ENCODE results near the gene DOLPP1. TPM values are rescaled to one million over a fixed set of nuclear protein-coding genes. Genes with fewer than 3 reads are reported as not detected.

The DOLPP1 gene
- total and polyA plus RNA-seq, 2 of the 13 experiments (the other 11 are each of a cell fraction or from before 2014, with no cell fraction given) = 21.0 to 34.1 TPM

DNA sequence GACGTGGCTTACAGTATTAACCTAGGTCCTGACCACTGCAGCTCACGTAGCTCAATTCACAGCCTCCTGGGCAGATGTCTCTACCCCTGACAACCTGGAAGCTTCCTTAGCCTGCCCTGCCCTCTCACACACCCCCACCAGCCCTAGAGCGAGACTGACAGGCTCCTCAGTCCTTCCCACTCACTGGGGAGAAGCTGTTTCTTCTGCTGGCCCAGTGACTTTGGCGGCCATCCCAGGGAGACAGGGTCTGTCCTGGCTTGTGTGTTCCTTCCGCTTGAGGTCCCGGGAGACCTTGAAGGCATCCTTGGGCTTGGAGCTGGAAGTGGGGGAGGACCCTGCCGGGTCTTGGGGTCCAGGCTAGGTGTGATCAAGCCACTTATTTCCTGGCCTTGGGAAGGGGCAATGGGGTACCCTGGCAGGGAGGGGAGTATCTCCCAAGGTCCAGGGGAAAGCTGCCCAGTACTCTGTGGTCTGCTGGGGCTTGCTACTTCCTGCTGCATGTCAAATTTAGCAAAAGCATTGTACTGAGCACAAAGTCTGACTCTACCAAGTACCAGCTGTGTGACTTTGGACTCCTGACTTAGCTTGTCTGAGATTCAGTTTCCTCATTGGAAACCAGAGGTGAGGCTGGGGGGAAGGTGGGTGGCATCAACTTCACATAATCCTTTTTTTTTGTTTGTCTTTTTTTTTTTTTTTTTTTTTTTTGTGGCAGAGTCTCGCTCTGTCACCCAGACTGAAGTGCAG is 42.6 kb upstream of the DOLPP1 start (continued):
- TF ChIP-seq, protein P1, sequence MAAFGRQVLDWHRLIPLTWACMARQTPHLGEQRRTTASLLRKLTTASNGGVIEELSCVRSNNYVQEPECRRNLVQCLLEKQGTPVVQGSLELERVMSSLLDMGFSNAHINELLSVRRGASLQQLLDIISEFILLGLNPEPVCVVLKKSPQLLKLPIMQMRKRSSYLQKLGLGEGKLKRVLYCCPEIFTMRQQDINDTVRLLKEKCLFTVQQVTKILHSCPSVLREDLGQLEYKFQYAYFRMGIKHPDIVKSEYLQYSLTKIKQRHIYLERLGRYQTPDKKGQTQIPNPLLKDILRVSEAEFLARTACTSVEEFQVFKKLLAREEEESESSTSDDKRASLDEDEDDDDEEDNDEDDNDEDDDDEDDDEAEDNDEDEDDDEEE (CRISPR knock-in tag; IDR thresholded peaks at IDR 0.05) = no peak
- TF ChIP-seq FLYWCH1 (CRISPR knock-in tag; IDR thresholded peaks at IDR 0.05) = no peak
- no peak for TF ChIP-seq ZFP62 (CRISPR knock-in tag; IDR thresholded peaks at IDR 0.05)
- TF ChIP-seq ISX (CRISPR knock-in tag; conservative IDR thresholded peaks at IDR 0.05) = no peak
- peak in 1 of 2 experiments; percentile 29; a peak in 1 of 4 replicates for TF ChIP-seq EP300 (IDR thresholded peaks at IDR 0.05; ENCODE audit: low read depth in 2 of 2, low read length in 2 of 2)
- TF ChIP-seq EP300 (CRISPR knock-in tag; IDR thresholded peaks at IDR 0.05; ENCODE audit: borderline replicate concordance) = no peak
- no peak for TF ChIP-seq ZNF138 (CRISPR knock-in tag; IDR thresholded peaks at IDR 0.05; ENCODE audit: low read depth)
- no peak for TF ChIP-seq HCFC1 (IDR thresholded peaks at IDR 0.05; ENCODE audit: low read depth, low read length)
- TF ChIP-seq, protein P2, sequence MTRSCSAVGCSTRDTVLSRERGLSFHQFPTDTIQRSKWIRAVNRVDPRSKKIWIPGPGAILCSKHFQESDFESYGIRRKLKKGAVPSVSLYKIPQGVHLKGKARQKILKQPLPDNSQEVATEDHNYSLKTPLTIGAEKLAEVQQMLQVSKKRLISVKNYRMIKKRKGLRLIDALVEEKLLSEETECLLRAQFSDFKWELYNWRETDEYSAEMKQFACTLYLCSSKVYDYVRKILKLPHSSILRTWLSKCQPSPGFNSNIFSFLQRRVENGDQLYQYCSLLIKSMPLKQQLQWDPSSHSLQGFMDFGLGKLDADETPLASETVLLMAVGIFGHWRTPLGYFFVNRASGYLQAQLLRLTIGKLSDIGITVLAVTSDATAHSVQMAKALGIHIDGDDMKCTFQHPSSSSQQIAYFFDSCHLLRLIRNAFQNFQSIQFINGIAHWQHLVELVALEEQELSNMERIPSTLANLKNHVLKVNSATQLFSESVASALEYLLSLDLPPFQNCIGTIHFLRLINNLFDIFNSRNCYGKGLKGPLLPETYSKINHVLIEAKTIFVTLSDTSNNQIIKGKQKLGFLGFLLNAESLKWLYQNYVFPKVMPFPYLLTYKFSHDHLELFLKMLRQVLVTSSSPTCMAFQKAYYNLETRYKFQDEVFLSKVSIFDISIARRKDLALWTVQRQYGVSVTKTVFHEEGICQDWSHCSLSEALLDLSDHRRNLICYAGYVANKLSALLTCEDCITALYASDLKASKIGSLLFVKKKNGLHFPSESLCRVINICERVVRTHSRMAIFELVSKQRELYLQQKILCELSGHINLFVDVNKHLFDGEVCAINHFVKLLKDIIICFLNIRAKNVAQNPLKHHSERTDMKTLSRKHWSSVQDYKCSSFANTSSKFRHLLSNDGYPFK (CRISPR knock-in tag; IDR thresholded peaks at IDR 0.05; ENCODE audit: borderline replicate concordance) = peak; percentile 22; the same call in 1 of the 2 replicates
- TF ChIP-seq ELF3 (CRISPR knock-in tag; IDR thresholded peaks at IDR 0.05) = 0 out of 2 replicates have a peak, but pooled peaks have one; percentile 46
- TF ChIP-seq RAD21 (CRISPR knock-in tag; IDR thresholded peaks at IDR 0.05) = no peak
- peak; percentile 87 for TF ChIP-seq HNF4A (CRISPR knock-in tag; IDR thresholded peaks at IDR 0.05)
- no peak for TF ChIP-seq ZNF44 (CRISPR knock-in tag; IDR thresholded peaks at IDR 0.05)
- TF ChIP-seq, protein P3, sequence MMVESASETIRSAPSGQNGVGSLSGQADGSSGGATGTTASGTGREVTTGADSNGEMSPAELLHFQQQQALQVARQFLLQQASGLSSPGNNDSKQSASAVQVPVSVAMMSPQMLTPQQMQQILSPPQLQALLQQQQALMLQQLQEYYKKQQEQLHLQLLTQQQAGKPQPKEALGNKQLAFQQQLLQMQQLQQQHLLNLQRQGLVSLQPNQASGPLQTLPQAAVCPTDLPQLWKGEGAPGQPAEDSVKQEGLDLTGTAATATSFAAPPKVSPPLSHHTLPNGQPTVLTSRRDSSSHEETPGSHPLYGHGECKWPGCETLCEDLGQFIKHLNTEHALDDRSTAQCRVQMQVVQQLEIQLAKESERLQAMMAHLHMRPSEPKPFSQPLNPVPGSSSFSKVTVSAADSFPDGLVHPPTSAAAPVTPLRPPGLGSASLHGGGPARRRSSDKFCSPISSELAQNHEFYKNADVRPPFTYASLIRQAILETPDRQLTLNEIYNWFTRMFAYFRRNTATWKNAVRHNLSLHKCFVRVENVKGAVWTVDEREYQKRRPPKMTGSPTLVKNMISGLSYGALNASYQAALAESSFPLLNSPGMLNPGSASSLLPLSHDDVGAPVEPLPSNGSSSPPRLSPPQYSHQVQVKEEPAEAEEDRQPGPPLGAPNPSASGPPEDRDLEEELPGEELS (CRISPR knock-in tag; IDR thresholded peaks at IDR 0.05) = no peak
- no peak for TF ChIP-seq ZNF652 (CRISPR knock-in tag; IDR thresholded peaks at IDR 0.05; ENCODE audit: borderline replicate concordance, low read depth)
- no peak for TF ChIP-seq XBP1 (CRISPR knock-in tag; IDR thresholded peaks at IDR 0.05)
- TF ChIP-seq ZNF510 (CRISPR knock-in tag; IDR thresholded peaks at IDR 0.05; ENCODE audit: low read depth) = no peak
- TF ChIP-seq, protein P4, sequence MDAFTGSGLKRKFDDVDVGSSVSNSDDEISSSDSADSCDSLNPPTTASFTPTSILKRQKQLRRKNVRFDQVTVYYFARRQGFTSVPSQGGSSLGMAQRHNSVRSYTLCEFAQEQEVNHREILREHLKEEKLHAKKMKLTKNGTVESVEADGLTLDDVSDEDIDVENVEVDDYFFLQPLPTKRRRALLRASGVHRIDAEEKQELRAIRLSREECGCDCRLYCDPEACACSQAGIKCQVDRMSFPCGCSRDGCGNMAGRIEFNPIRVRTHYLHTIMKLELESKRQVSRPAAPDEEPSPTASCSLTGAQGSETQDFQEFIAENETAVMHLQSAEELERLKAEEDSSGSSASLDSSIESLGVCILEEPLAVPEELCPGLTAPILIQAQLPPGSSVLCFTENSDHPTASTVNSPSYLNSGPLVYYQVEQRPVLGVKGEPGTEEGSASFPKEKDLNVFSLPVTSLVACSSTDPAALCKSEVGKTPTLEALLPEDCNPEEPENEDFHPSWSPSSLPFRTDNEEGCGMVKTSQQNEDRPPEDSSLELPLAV (CRISPR knock-in tag; conservative IDR thresholded peaks at IDR 0.05; ENCODE audit: low read depth) = no peak
- TF ChIP-seq, protein P5, sequence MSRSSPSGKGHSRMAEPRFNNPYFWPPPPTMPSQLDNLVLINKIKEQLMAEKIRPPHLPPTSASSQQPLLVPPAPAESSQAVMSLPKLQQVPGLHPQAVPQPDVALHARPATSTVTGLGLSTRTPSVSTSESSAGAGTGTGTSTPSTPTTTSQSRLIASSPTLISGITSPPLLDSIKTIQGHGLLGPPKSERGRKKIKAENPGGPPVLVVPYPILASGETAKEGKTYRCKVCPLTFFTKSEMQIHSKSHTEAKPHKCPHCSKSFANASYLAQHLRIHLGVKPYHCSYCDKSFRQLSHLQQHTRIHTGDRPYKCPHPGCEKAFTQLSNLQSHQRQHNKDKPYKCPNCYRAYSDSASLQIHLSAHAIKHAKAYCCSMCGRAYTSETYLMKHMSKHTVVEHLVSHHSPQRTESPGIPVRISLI (CRISPR knock-in tag; IDR thresholded peaks at IDR 0.05; ENCODE audit: borderline replicate concordance) = peak; percentile 59
- TF ChIP-seq, protein P6, sequence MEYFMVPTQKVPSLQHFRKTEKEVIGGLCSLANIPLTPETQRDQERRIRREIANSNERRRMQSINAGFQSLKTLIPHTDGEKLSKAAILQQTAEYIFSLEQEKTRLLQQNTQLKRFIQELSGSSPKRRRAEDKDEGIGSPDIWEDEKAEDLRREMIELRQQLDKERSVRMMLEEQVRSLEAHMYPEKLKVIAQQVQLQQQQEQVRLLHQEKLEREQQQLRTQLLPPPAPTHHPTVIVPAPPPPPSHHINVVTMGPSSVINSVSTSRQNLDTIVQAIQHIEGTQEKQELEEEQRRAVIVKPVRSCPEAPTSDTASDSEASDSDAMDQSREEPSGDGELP (IDR thresholded peaks at IDR 0.05; ENCODE audit: borderline replicate concordance, low read depth) = peak; percentile 96

Measured in HepG2 (cell line).